GM12878 (cell line): ENCODE results near the gene NMT1. TPM values are rescaled to one million over a fixed set of nuclear protein-coding genes. Genes with fewer than 3 reads are reported as not detected.

Experiments used
- ASH2L ChIP-seq: fragments of 300-600, 200-600 bp; sonication (generic); IDR thresholded peaks from 2 replicates; pipeline ENCODE4 v1.6.1; 2017; ENCODE audit warnings: low read depth, mild to moderate bottlenecking, borderline replicate concordance
- CHD1 ChIP-seq: IDR thresholded peaks from 2 replicates; pipeline ENCODE4 v1.6.1; 2012; ENCODE audit warnings: low read depth, low read length, improper control_type of control experiment
- EZH2 ChIP-seq: IDR thresholded peaks from 2 replicates; pipeline ENCODE4 v1.6.1; 2012; ENCODE audit warnings: low read depth, mild to moderate bottlenecking, control low read depth, inconsistent platforms, low read length, borderline replicate concordance; ENCODE audit not compliant: control insufficient read depth
- GATAD2B ChIP-seq: fragments of 450-650 bp; conservative IDR thresholded peaks from 2 replicates; pipeline ENCODE4 v1.6.1; 2017; ENCODE audit warnings: low read depth, mild to moderate bottlenecking, moderate library complexity
- HDGF ChIP-seq: fragments of 450-650 bp; IDR thresholded peaks from 2 replicates; pipeline ENCODE4 v1.6.1; 2016; ENCODE audit warnings: antibody characterized with exemption
- LARP7 ChIP-seq: fragments of 450-650 bp; IDR thresholded peaks from 2 replicates; pipeline ENCODE4 v1.6.1; 2017; ENCODE audit warnings: mild to moderate bottlenecking
- NR2F1 ChIP-seq: fragments of 450-650 bp; conservative IDR thresholded peaks from 2 replicates; pipeline ENCODE4 v1.6.1; 2017; ENCODE audit warnings: mild to moderate bottlenecking
- SMARCA5 ChIP-seq: fragments of 450-650 bp; IDR thresholded peaks from 2 replicates; pipeline ENCODE4 v1.6.1; 2017; ENCODE audit warnings: mild to moderate bottlenecking
- SP1 ChIP-seq: IDR thresholded peaks from one replicate; pipeline ENCODE4 v1.6.1; 2011; ENCODE audit warnings: low read depth, low read length
- TCF12 ChIP-seq: IDR thresholded peaks from 2 replicates; pipeline ENCODE4 v1.6.1; 2011; ENCODE audit warnings: low read depth, mild to moderate bottlenecking, low read length
- WRNIP1 ChIP-seq: IDR thresholded peaks from 2 replicates; pipeline ENCODE4 v1.6.1; 2011; ENCODE audit warnings: low read depth, low read length, improper control_type of control experiment, borderline replicate concordance
- YY1 ChIP-seq: IDR thresholded peaks from 2 replicates; pipeline ENCODE4 v1.6.1; 2011; ENCODE audit warnings: low read depth, mild to moderate bottlenecking, low read length
- ZNF24 ChIP-seq: fragments of 450-650 bp; IDR thresholded peaks from 2 replicates; pipeline ENCODE4 v1.6.1; 2017; ENCODE audit warnings: antibody characterized with exemption, mild to moderate bottlenecking
- ZNF687 ChIP-seq: fragments of 450-650 bp; IDR thresholded peaks from 2 replicates; pipeline ENCODE4 v1.6.1; 2017; ENCODE audit warnings: mild to moderate bottlenecking, moderate library complexity
- polyA plus RNA-seq, 11 experiments: library from polyadenylated mRNA; depleted of rRNA in 4 of 11; unstranded in 6 of 11; stranded (reverse) in 5 of 11; fragments of >200 nt; fragmentation: Nextera tagmentation in 4 of 11; fragmentation: Illumina TruSeq in 1 of 11; extraction: Ambion mirVana in 4 of 11; extraction: Trizol in 1 of 11; gene quantifications; 1 replicate in 1 of 11; 2 replicates in 10 of 11; pipeline versions ENCODE4 v1.2.1 to v1.2.3, GENCODE V29; 2011 to 2016; ENCODE audit warnings: inconsistent platforms in 2 of 11, missing spikeins in 2 of 11, low read depth in 1 of 11
- total RNA-seq, 4 experiments: library from RNA; depleted of rRNA in 3 of 4; stranded (reverse); fragments of >200 nt in 3 of 4; fragmentation: Illumina TruSeq in 1 of 4; extraction: Trizol in 1 of 4; gene quantifications; 2 replicates each; pipeline versions ENCODE4 v1.2.1 to v1.2.3, GENCODE V29; 2013 to 2021

NMT1 gene
- total and polyA plus RNA-seq, 10 of the 15 experiments (the other 5 are each of a cell fraction or from before 2014, with no cell fraction given) = 96.7 to 395 (median 222) TPM

GRCh38 chr17:45149037-45149668, 88.0 kb downstream of the NMT1 start (continued):
- peak; percentile 46; the same call in 1 of the 2 replicates for TF ChIP-seq ZNF687
- TF ChIP-seq NR2F1 = 0 out of 2 replicates have a peak, but pooled peaks have one; percentile 28
- TF ChIP-seq ASH2L = peak; percentile 35; the same call in 1 of the 2 replicates
- no peak; the same call in none of the 2 replicates for TF ChIP-seq CHD1
- TF ChIP-seq ZNF24 = no peak
- peak; percentile 96 for TF ChIP-seq SMARCA5
- TF ChIP-seq HDGF = no peak
- 0 out of 2 replicates have a peak, but pooled peaks have one; percentile 59 for TF ChIP-seq WRNIP1
- 0 out of 2 replicates have a peak, but pooled peaks have one; percentile 18 for TF ChIP-seq TCF12
- TF ChIP-seq GATAD2B = peak; percentile 63
- TF ChIP-seq SP1 = peak; percentile 18
- TF ChIP-seq EZH2 = no peak
- peak; percentile 76 for TF ChIP-seq LARP7
- 0 out of 2 replicates have a peak, but pooled peaks have one; percentile 36 for TF ChIP-seq YY1
